Breast epithelium (tissue), 3 donors: ENCODE data around the gene SEC23IP.

Experiments used
- CTCF ChIP-seq, 3 donors: fragments of 450-650 bp; IDR thresholded peaks; one replicate each; pipeline ENCODE4 v1.5.1; 2016 to 2017; ENCODE audit warnings: antibody characterized with exemption in 3 of 3, mild to moderate bottlenecking in 3 of 3, moderate library complexity in 3 of 3
- POLR2A ChIP-seq: fragments of 450-650 bp; IDR thresholded peaks from one replicate; pipeline ENCODE4 v1.6.1; 2016; ENCODE audit warnings: antibody characterized with exemption, mild to moderate bottlenecking, moderate library complexity
- POLR2AphosphoS5 ChIP-seq, 3 donors: sonication (generic); formaldehyde crosslinking; IDR thresholded peaks; one replicate each; pipeline ENCODE4 v1.6.1; 2017; ENCODE audit warnings: antibody characterized with exemption in 3 of 3

GRCh38 chr10:119849944-119850343, 42.6 kb upstream of the SEC23IP start:
- TF ChIP-seq CTCF (IDR thresholded peaks at IDR 0.05) (no peak), POLR2A (no peak), POLR2AphosphoS5 (IDR thresholded peaks at IDR 0.05) (no peak)
